ENCODE measurements around the gene CAB39L. TPM values are rescaled to one million over a fixed set of nuclear protein-coding genes. Genes with fewer than 3 reads are reported as not detected.

CAB39L gene
- total and polyA plus RNA-seq, 2 of the 13 experiments (the other 11 are each of a cell fraction or from before 2014, with no cell fraction given): 3.1 to 6.1 TPM

- peak; percentile 40; the same call in 1 of the 2 replicates for TF ChIP-seq ZFX (CRISPR knock-in tag; IDR thresholded peaks at IDR 0.05; ENCODE audit: low read depth)
- 0 out of 2 replicates have a peak, but pooled peaks have one; percentile 38 for TF ChIP-seq ZNF350 (CRISPR knock-in tag; IDR thresholded peaks at IDR 0.05; ENCODE audit: borderline replicate concordance, low read depth)
- peak; percentile 23; the same call in 1 of the 2 replicates for TF ChIP-seq POGZ (CRISPR knock-in tag; IDR thresholded peaks at IDR 0.05)
- TF ChIP-seq ARID5B (CRISPR knock-in tag; IDR thresholded peaks at IDR 0.05): peak; percentile 44
- TF ChIP-seq ZFP91 (CRISPR knock-in tag; IDR thresholded peaks at IDR 0.05; ENCODE audit: borderline replicate concordance): peak; percentile 32; the same call in 1 of the 2 replicates
- 0 out of 2 replicates have a peak, but pooled peaks have one; percentile 33 for TF ChIP-seq ZNF230 (CRISPR knock-in tag; IDR thresholded peaks at IDR 0.05)
- TF ChIP-seq UBTF (CRISPR knock-in tag; IDR thresholded peaks at IDR 0.05): no peak
- 0 out of 2 replicates have a peak, but pooled peaks have one; percentile 15 for TF ChIP-seq PAXIP1 (CRISPR knock-in tag; conservative IDR thresholded peaks at IDR 0.05)
- 0 out of 2 replicates have a peak, but pooled peaks have one; percentile 29 for TF ChIP-seq KAT8 (CRISPR knock-in tag; IDR thresholded peaks at IDR 0.05)
- 0 out of 2 replicates have a peak, but pooled peaks have one; percentile 45 for TF ChIP-seq HOMEZ (CRISPR knock-in tag; IDR thresholded peaks at IDR 0.05; ENCODE audit: low read depth)
- no peak for TF ChIP-seq CHCHD3 (CRISPR knock-in tag; IDR thresholded peaks at IDR 0.05)
- TF ChIP-seq FOXO1 (CRISPR knock-in tag; IDR thresholded peaks at IDR 0.05): 0 out of 2 replicates have a peak, but pooled peaks have one; percentile 8
- TF ChIP-seq MAFF (IDR thresholded peaks at IDR 0.05; ENCODE audit: low read depth, low read length): no peak
- TF ChIP-seq ZBTB7B (CRISPR knock-in tag; IDR thresholded peaks at IDR 0.05): peak; percentile 67; the same call in 1 of the 2 replicates
- TF ChIP-seq TSC22D2 (CRISPR knock-in tag; IDR thresholded peaks at IDR 0.05; ENCODE audit: borderline replicate concordance): no peak
- TF ChIP-seq PITX1 (CRISPR knock-in tag; IDR thresholded peaks at IDR 0.05): no peak
Measured at GRCh38 chr13:49421391-49421790, 22.5 kb downstream of the CAB39L start (continued).

Measured in HepG2 (cell line).